ENCODE measurements around the gene CD40.

CD40 gene
- 1.7 to 2.2 (median 2.1) reads per million in 3 donors for total RNA-seq

- Histone ChIP-seq H3K27me3 (replicated peaks; ENCODE audit: control insufficient read depth, insufficient read depth, low read length, poor library complexity, severe bottlenecking) (no peaks in the 10 kb centered on the region), H3K36me3 (ENCODE audit: control insufficient read depth, insufficient read depth, low read length) (no peaks in the 10 kb centered on the region), H3K27ac (ENCODE audit: insufficient read depth, low read length, poor library complexity, severe bottlenecking) (peak within 1 kb of the TSS; percentile 40), H3K4me3 (ENCODE audit: insufficient read depth, low read depth, low read length, poor library complexity, severe bottlenecking) (peak within 1 kb of the TSS; percentile 56), H3K9me3 (ENCODE audit: control insufficient read depth, low read length) (no peaks in the 10 kb centered on the region), H3K4me1 (ENCODE audit: control insufficient read depth, insufficient read depth, low read length, poor library complexity, severe bottlenecking) (peaks cover 11% of the 10 kb centered on the region)
- DNase-seq = peak; percentile 58 to 63 (median 62)
Observed at GRCh38 chr20:46117704-46118467, at the start of gene CD40. Gene CD40 (plus strand): TSS chr20:46118314. CDS start chr20:46118344, 30 bp downstream.

- no peak overlapping the region for H3K4me3 ChIP-seq (ENCODE audit: insufficient read depth, low read depth, low read length, poor library complexity, severe bottlenecking)
- H3K27ac ChIP-seq (ENCODE audit: insufficient read depth, low read length, poor library complexity, severe bottlenecking) = no peak overlapping the region
- no peak for DNase-seq
- no peaks in the 10 kb centered on the region for H3K9me3 ChIP-seq (ENCODE audit: control insufficient read depth, low read length)
- no peaks in the 10 kb centered on the region for H3K27me3 ChIP-seq (replicated peaks; ENCODE audit: control insufficient read depth, insufficient read depth, low read length, poor library complexity, severe bottlenecking)
- peaks cover 59% of the 10 kb centered on the region for H3K36me3 ChIP-seq (ENCODE audit: control insufficient read depth, insufficient read depth, low read length)
- H3K4me1 ChIP-seq (ENCODE audit: control insufficient read depth, insufficient read depth, low read length, poor library complexity, severe bottlenecking) = no peaks in the 10 kb centered on the region
Observed at GRCh38 chr20:46070215-46070900, 47.8 kb upstream of the CD40 start.

GRCh38 chr20:46071573-46071972 lies 46.5 kb upstream of the CD40 start:
- H3K4me1 ChIP-seq (ENCODE audit: control insufficient read depth, insufficient read depth, low read length, poor library complexity, severe bottlenecking) = no peaks in the 10 kb centered on the region
- no peaks in the 10 kb centered on the region for H3K27me3 ChIP-seq (replicated peaks; ENCODE audit: control insufficient read depth, insufficient read depth, low read length, poor library complexity, severe bottlenecking)
- DNase-seq = no peak
- no peaks in the 10 kb centered on the region for H3K9me3 ChIP-seq (ENCODE audit: control insufficient read depth, low read length)
- H3K27ac ChIP-seq (ENCODE audit: insufficient read depth, low read length, poor library complexity, severe bottlenecking) = no peak overlapping the region
- H3K4me3 ChIP-seq (ENCODE audit: insufficient read depth, low read depth, low read length, poor library complexity, severe bottlenecking) = no peak overlapping the region
- H3K36me3 ChIP-seq (ENCODE audit: control insufficient read depth, insufficient read depth, low read length) = peaks cover 56% of the 10 kb centered on the region

- no peak for DNase-seq
- peaks cover 54% of the 10 kb centered on the region for H3K36me3 ChIP-seq (ENCODE audit: control insufficient read depth, insufficient read depth, low read length)
- H3K9me3 ChIP-seq (ENCODE audit: control insufficient read depth, low read length) = no peaks in the 10 kb centered on the region
- H3K27me3 ChIP-seq (replicated peaks; ENCODE audit: control insufficient read depth, insufficient read depth, low read length, poor library complexity, severe bottlenecking) = no peaks in the 10 kb centered on the region
- no peaks in the 10 kb centered on the region for H3K4me1 ChIP-seq (ENCODE audit: control insufficient read depth, insufficient read depth, low read length, poor library complexity, severe bottlenecking)
- no peak overlapping the region for H3K4me3 ChIP-seq (ENCODE audit: insufficient read depth, low read depth, low read length, poor library complexity, severe bottlenecking)
- H3K27ac ChIP-seq (ENCODE audit: insufficient read depth, low read length, poor library complexity, severe bottlenecking) = no peak overlapping the region
Observed at GRCh38 chr20:46073024-46073423, 45.1 kb upstream of the CD40 start.

GRCh38 chr20:46073443-46073842 lies 44.7 kb upstream of the CD40 start:
- H3K4me3 ChIP-seq (ENCODE audit: insufficient read depth, low read depth, low read length, poor library complexity, severe bottlenecking) = no peak overlapping the region

GRCh38 chr20:46074006-46074405 lies 44.1 kb upstream of the CD40 start:
- Histone ChIP-seq H3K36me3 (ENCODE audit: control insufficient read depth, insufficient read depth, low read length) (peaks cover 55% of the 10 kb centered on the region), H3K9me3 (ENCODE audit: control insufficient read depth, low read length) (no peaks in the 10 kb centered on the region), H3K4me3 (ENCODE audit: insufficient read depth, low read depth, low read length, poor library complexity, severe bottlenecking) (no peak overlapping the region), H3K4me1 (ENCODE audit: control insufficient read depth, insufficient read depth, low read length, poor library complexity, severe bottlenecking) (no peaks in the 10 kb centered on the region), H3K27ac (ENCODE audit: insufficient read depth, low read length, poor library complexity, severe bottlenecking) (no peak overlapping the region), H3K27me3 (replicated peaks; ENCODE audit: control insufficient read depth, insufficient read depth, low read length, poor library complexity, severe bottlenecking) (no peaks in the 10 kb centered on the region)
- DNase-seq = no peak

More at GRCh38 chr20:46073443-46073842, 44.7 kb upstream of the CD40 start:
- Histone ChIP-seq H3K4me1 (ENCODE audit: control insufficient read depth, insufficient read depth, low read length, poor library complexity, severe bottlenecking) (no peaks in the 10 kb centered on the region), H3K36me3 (ENCODE audit: control insufficient read depth, insufficient read depth, low read length) (peaks cover 54% of the 10 kb centered on the region), H3K27me3 (replicated peaks; ENCODE audit: control insufficient read depth, insufficient read depth, low read length, poor library complexity, severe bottlenecking) (no peaks in the 10 kb centered on the region), H3K27ac (ENCODE audit: insufficient read depth, low read length, poor library complexity, severe bottlenecking) (no peak overlapping the region), H3K9me3 (ENCODE audit: control insufficient read depth, low read length) (no peaks in the 10 kb centered on the region)
- DNase-seq = no peak

GRCh38 chr20:46076806-46077205 lies 41.3 kb upstream of the CD40 start:
- H3K4me3 ChIP-seq (ENCODE audit: insufficient read depth, low read depth, low read length, poor library complexity, severe bottlenecking) = no peak overlapping the region
- H3K4me1 ChIP-seq (ENCODE audit: control insufficient read depth, insufficient read depth, low read length, poor library complexity, severe bottlenecking) = peaks cover 3% of the 10 kb centered on the region
- H3K36me3 ChIP-seq (ENCODE audit: control insufficient read depth, insufficient read depth, low read length) = peaks cover 45% of the 10 kb centered on the region
- no peak for DNase-seq
- H3K27ac ChIP-seq (ENCODE audit: insufficient read depth, low read length, poor library complexity, severe bottlenecking) = no peak overlapping the region
- no peaks in the 10 kb centered on the region for H3K9me3 ChIP-seq (ENCODE audit: control insufficient read depth, low read length)
- H3K27me3 ChIP-seq (replicated peaks; ENCODE audit: control insufficient read depth, insufficient read depth, low read length, poor library complexity, severe bottlenecking) = no peaks in the 10 kb centered on the region

GRCh38 chr20:46077642-46078305 lies 40.3 kb upstream of the CD40 start:
- no peaks in the 10 kb centered on the region for H3K27me3 ChIP-seq (replicated peaks; ENCODE audit: control insufficient read depth, insufficient read depth, low read length, poor library complexity, severe bottlenecking)
- H3K4me3 ChIP-seq (ENCODE audit: insufficient read depth, low read depth, low read length, poor library complexity, severe bottlenecking) = no peak overlapping the region
- H3K4me1 ChIP-seq (ENCODE audit: control insufficient read depth, insufficient read depth, low read length, poor library complexity, severe bottlenecking) = peaks cover 5% of the 10 kb centered on the region
- no peak overlapping the region for H3K27ac ChIP-seq (ENCODE audit: insufficient read depth, low read length, poor library complexity, severe bottlenecking)
- no peaks in the 10 kb centered on the region for H3K9me3 ChIP-seq (ENCODE audit: control insufficient read depth, low read length)
- DNase-seq = no peak
- peaks cover 45% of the 10 kb centered on the region for H3K36me3 ChIP-seq (ENCODE audit: control insufficient read depth, insufficient read depth, low read length)

GRCh38 chr20:46078954-46079353 lies 39.2 kb upstream of the CD40 start:
- Histone ChIP-seq H3K27ac (ENCODE audit: insufficient read depth, low read length, poor library complexity, severe bottlenecking) (no peak overlapping the region), H3K4me1 (ENCODE audit: control insufficient read depth, insufficient read depth, low read length, poor library complexity, severe bottlenecking) (peaks cover 5% of the 10 kb centered on the region), H3K36me3 (ENCODE audit: control insufficient read depth, insufficient read depth, low read length) (peaks cover 45% of the 10 kb centered on the region), H3K9me3 (ENCODE audit: control insufficient read depth, low read length) (no peaks in the 10 kb centered on the region), H3K4me3 (ENCODE audit: insufficient read depth, low read depth, low read length, poor library complexity, severe bottlenecking) (no peak overlapping the region), H3K27me3 (replicated peaks; ENCODE audit: control insufficient read depth, insufficient read depth, low read length, poor library complexity, severe bottlenecking) (no peaks in the 10 kb centered on the region)
- no peak for DNase-seq

GRCh38 chr20:46081074-46081473 lies 37.0 kb upstream of the CD40 start:
- Histone ChIP-seq H3K4me1 (ENCODE audit: control insufficient read depth, insufficient read depth, low read length, poor library complexity, severe bottlenecking) (peaks cover 5% of the 10 kb centered on the region), H3K4me3 (ENCODE audit: insufficient read depth, low read depth, low read length, poor library complexity, severe bottlenecking) (no peak overlapping the region), H3K36me3 (ENCODE audit: control insufficient read depth, insufficient read depth, low read length) (peaks cover 30% of the 10 kb centered on the region), H3K27ac (ENCODE audit: insufficient read depth, low read length, poor library complexity, severe bottlenecking) (no peak overlapping the region), H3K27me3 (replicated peaks; ENCODE audit: control insufficient read depth, insufficient read depth, low read length, poor library complexity, severe bottlenecking) (no peaks in the 10 kb centered on the region), H3K9me3 (ENCODE audit: control insufficient read depth, low read length) (no peaks in the 10 kb centered on the region)
- DNase-seq = no peak
